Neural progenitor cell (in vitro differentiated cells): ENCODE results near the gene PLA2R1. TPM values are rescaled to one million over a fixed set of nuclear protein-coding genes. Genes with fewer than 3 reads are reported as not detected.

ENCODE experiments used
- DNase-seq: peaks from one replicate; pipeline ENCODE4 v3.0.0-alpha.2; 2016; ENCODE audit warnings: low spot score
- H2AFZ ChIP-seq: fragments of 200-600 bp; sonication (generic); replicated peaks from 2 replicates; pipeline ENCODE4 v1.6.1; 2016; ENCODE audit warnings: antibody characterized with exemption
- H3F3A ChIP-seq: fragments of 200-600 bp; sonication (generic); 2 replicates; pipeline ENCODE4 v1.6.1; 2016; ENCODE audit warnings: antibody characterized with exemption, low read depth
- H3K27ac ChIP-seq: fragments of 200-600 bp; sonication (generic); 2 replicates; pipeline ENCODE4 v1.5.1; 2016; ENCODE audit warnings: mild to moderate bottlenecking
- H3K27me3 ChIP-seq: fragments of 200-600 bp; sonication (generic); 2 replicates; pipeline ENCODE4 v1.6.1; 2016; ENCODE audit warnings: mild to moderate bottlenecking, moderate library complexity
- H3K36me3 ChIP-seq: fragments of 200-600 bp; sonication (generic); 2 replicates; pipeline ENCODE4 v1.5.1; 2016
- H3K4me1 ChIP-seq: fragments of 200-600 bp; sonication (generic); 2 replicates; pipeline ENCODE4 v1.6.1; 2016; ENCODE audit warnings: mixed run types
- H3K4me2 ChIP-seq: fragments of 200-600 bp; sonication (generic); 2 replicates; pipeline ENCODE4 v1.6.1; 2016
- H3K4me3 ChIP-seq: fragments of 200-600 bp; sonication (generic); 2 replicates; pipeline ENCODE4 v1.5.1; 2016
- H3K79me2 ChIP-seq: fragments of 200-600 bp; sonication (generic); 2 replicates; pipeline ENCODE4 v1.6.1; 2016; ENCODE audit warnings: low read depth
- H3K9ac ChIP-seq: fragments of 200-600 bp; sonication (generic); 2 replicates; pipeline ENCODE4 v1.6.1; 2016
- H3K9me3 ChIP-seq: fragments of 200-600 bp; sonication (generic); 2 replicates; pipeline ENCODE4 v1.5.1; 2016; ENCODE audit warnings: low read depth
- H4K20me1 ChIP-seq: fragments of 200-600 bp; sonication (generic); 2 replicates; pipeline ENCODE4 v1.6.1; 2016; ENCODE audit warnings: low read depth
- H3K27ac Mint-ChIP-seq: 3 replicates; pipeline ENCODE4 v1.8.0; 2021; ENCODE audit warnings: mixed read lengths
- H3K27me3 Mint-ChIP-seq: 2 replicates; pipeline ENCODE4 v1.8.0; 2022; ENCODE audit warnings: low read depth, mild to moderate bottlenecking, inconsistent platforms, moderate library complexity, mixed read lengths; ENCODE audit not compliant: insufficient read depth
- H3K36me3 Mint-ChIP-seq: 3 replicates; pipeline ENCODE4 v1.8.0; 2021; ENCODE audit warnings: mixed read lengths
- H3K4me1 Mint-ChIP-seq: 3 replicates; pipeline ENCODE4 v1.8.0; 2021; ENCODE audit warnings: mixed read lengths
- H3K4me3 Mint-ChIP-seq: 3 replicates; pipeline ENCODE4 v1.8.0; 2021; ENCODE audit warnings: mild to moderate bottlenecking, moderate library complexity, mixed read lengths
- H3K9me3 Mint-ChIP-seq: 3 replicates; pipeline ENCODE4 v1.8.0; 2020; ENCODE audit warnings: mixed read lengths
- EZH2 ChIP-seq: fragments of 200-600 bp; sonication (generic); IDR thresholded peaks from 2 replicates; pipeline ENCODE4 v1.6.1; 2017; ENCODE audit warnings: antibody characterized with exemption, mild to moderate bottlenecking, moderate library complexity
- EZH2phosphoT487 ChIP-seq: fragments of 200-600 bp; sonication (generic); IDR thresholded peaks from 2 replicates; pipeline ENCODE4 v1.6.1; 2017; ENCODE audit warnings: antibody characterized with exemption
- total RNA-seq: library from RNA; depleted of rRNA; stranded (reverse); fragments of >200 nt; gene quantifications from 2 replicates; pipeline ENCODE4 v1.2.3, GENCODE V29; 2015; ENCODE audit warnings: low replicate concordance
- TF ChIP-seq, protein P1 (sequence below): fragments of 200-600 bp; sonication (generic); IDR thresholded peaks from 2 replicates; pipeline ENCODE4 v1.5.1; 2017; ENCODE audit warnings: antibody characterized with exemption, mild to moderate bottlenecking

The PLA2R1 gene
- total RNA-seq, 1 donor from 2014 or later = 0.45 TPM

DNA sequence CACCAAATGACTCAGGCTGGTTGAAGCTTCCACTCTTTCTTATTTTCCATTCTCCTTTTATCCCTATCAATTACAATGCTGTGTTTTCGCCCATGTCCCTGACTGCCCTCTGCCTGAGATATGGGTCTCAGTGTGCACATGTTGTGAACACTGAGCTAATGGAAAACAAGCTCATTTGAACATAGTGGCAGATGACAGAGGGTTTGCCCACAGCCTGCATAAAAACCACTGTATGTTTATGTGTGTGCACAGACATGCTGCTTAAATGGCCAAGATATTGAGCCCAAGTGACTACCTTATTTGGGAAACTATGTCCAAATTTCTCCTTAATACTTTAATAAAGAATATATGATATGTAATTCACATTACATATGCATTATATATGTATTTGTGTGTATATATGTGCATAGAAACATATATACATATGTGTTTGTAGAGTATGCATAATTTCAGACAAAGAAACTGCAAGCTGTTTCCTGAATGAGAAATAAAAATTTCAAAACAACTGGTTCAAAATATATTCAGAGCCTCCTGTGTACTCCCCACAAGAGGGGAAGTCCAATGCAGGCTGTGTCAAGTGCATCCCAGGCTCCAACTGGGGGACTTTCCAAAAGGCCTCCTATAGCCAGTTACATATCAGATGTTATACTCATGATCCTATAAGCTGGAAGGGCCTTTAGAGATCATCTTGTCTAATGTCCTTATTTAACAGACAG, 171.7 kb downstream of the PLA2R1 start:
- no peak overlapping the region for H3K27ac ChIP-seq
- no peaks in the 10 kb centered on the region for H3F3A ChIP-seq
- no peak for DNase-seq
- no peak overlapping the region for H2AFZ ChIP-seq
- Mint-ChIP-seq H3K27me3 (peaks cover 4% of the 10 kb centered on the region), H3K27ac (no peak overlapping the region), H3K36me3 (no peaks in the 10 kb centered on the region), H3K4me1 (peaks cover 11% of the 10 kb centered on the region), H3K9me3 (no peaks in the 10 kb centered on the region), H3K4me3 (no peak overlapping the region)
- TF ChIP-seq EZH2phosphoT487 (no peak), EZH2 (no peak)
- H3K27me3 ChIP-seq = peaks cover 14% of the 10 kb centered on the region
- H3K36me3 ChIP-seq = no peaks in the 10 kb centered on the region
- no peak overlapping the region for H3K4me3 ChIP-seq
- no peaks in the 10 kb centered on the region for H3K79me2 ChIP-seq
- no peaks in the 10 kb centered on the region for H3K9me3 ChIP-seq
- no peaks in the 10 kb centered on the region for H3K4me1 ChIP-seq
- H3K4me2 ChIP-seq = no peak overlapping the region
- H3K9ac ChIP-seq = no peak overlapping the region
- H4K20me1 ChIP-seq = no peaks in the 10 kb centered on the region

DNA sequence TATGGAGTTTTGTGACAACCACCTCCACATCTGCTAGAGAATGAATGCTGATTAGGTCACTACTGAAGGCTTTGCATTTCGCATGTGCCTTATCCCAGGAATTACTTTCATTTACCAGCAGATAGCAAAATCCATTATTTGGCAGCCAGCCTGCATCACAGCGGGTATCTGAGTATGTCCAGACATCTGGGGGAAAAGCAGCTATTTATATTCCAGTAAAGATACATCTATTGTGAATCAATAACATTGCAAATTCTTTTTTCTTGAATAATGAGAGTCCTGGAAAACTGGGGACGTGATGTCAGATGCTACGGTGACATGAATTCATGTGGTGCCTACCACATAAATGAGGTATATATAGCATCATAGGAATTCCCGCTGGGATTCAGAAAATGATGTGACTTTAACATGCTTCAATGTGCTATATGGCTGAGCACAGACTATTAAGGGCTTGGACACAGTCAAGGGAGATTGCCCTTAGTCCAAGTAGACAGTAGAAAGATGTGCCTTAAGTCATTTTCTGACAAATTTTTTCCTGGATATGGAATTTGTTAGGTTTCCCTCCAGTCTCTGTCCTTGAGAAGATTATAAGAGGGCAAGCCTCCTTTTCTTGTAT, 180.2 kb downstream of the PLA2R1 start:
- no peak for DNase-seq
- Histone ChIP-seq H3K4me1 (peaks cover 8% of the 10 kb centered on the region), H3K4me3 (no peak overlapping the region), H3K27ac (no peak overlapping the region), H3K27me3 (no peaks in the 10 kb centered on the region), H3K9ac (no peak overlapping the region), H3K4me2 (no peak overlapping the region), H4K20me1 (no peaks in the 10 kb centered on the region), H3K36me3 (no peaks in the 10 kb centered on the region), H3K79me2 (no peaks in the 10 kb centered on the region), H3K9me3 (no peaks in the 10 kb centered on the region), H3F3A (no peaks in the 10 kb centered on the region), H2AFZ (no peak overlapping the region)
- no peaks in the 10 kb centered on the region for H3K9me3 Mint-ChIP-seq
- H3K4me3 Mint-ChIP-seq = no peak overlapping the region
- no peak for TF ChIP-seq EZH2
- TF ChIP-seq, protein P1, sequence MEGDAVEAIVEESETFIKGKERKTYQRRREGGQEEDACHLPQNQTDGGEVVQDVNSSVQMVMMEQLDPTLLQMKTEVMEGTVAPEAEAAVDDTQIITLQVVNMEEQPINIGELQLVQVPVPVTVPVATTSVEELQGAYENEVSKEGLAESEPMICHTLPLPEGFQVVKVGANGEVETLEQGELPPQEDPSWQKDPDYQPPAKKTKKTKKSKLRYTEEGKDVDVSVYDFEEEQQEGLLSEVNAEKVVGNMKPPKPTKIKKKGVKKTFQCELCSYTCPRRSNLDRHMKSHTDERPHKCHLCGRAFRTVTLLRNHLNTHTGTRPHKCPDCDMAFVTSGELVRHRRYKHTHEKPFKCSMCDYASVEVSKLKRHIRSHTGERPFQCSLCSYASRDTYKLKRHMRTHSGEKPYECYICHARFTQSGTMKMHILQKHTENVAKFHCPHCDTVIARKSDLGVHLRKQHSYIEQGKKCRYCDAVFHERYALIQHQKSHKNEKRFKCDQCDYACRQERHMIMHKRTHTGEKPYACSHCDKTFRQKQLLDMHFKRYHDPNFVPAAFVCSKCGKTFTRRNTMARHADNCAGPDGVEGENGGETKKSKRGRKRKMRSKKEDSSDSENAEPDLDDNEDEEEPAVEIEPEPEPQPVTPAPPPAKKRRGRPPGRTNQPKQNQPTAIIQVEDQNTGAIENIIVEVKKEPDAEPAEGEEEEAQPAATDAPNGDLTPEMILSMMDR = no peak
- no peak for TF ChIP-seq EZH2phosphoT487
- no peaks in the 10 kb centered on the region for H3K36me3 Mint-ChIP-seq
- no peak overlapping the region for H3K27ac Mint-ChIP-seq
- H3K27me3 Mint-ChIP-seq = no peaks in the 10 kb centered on the region
- peaks cover 9% of the 10 kb centered on the region for H3K4me1 Mint-ChIP-seq

Other genes with a start within 250 kb of the PLA2R1 start
- gene LY75, start 157.9 kb downstream of the PLA2R1 start, total RNA-seq = 0.25 and 0.39 TPM in 2 replicates
- not detected in 2 replicates for gene ITGB6, start 137.7 kb upstream of the PLA2R1 start, total RNA-seq